PC-3 (cell line): ENCODE data around the gene AKAP13.

Source experiments
- EZH2 ChIP-seq: fragments of 300-600 bp; sonication (generic); IDR thresholded peaks from one replicate; pipeline ENCODE4 v1.6.1; 2017; ENCODE audit warnings: antibody characterized with exemption, mild to moderate bottlenecking, low read length; ENCODE audit not compliant: unreplicated experiment
- TF ChIP-seq, protein P1 (sequence below): fragments of 300-600 bp; sonication (generic); conservative IDR thresholded peaks from 2 replicates; pipeline ENCODE4 v1.5.1; 2017; ENCODE audit warnings: antibody characterized with exemption, low read depth, mild to moderate bottlenecking, low read length

GRCh38 chr15:85331655-85332285 is 48.6 kb upstream of the AKAP13 start:
- TF ChIP-seq, protein P1, sequence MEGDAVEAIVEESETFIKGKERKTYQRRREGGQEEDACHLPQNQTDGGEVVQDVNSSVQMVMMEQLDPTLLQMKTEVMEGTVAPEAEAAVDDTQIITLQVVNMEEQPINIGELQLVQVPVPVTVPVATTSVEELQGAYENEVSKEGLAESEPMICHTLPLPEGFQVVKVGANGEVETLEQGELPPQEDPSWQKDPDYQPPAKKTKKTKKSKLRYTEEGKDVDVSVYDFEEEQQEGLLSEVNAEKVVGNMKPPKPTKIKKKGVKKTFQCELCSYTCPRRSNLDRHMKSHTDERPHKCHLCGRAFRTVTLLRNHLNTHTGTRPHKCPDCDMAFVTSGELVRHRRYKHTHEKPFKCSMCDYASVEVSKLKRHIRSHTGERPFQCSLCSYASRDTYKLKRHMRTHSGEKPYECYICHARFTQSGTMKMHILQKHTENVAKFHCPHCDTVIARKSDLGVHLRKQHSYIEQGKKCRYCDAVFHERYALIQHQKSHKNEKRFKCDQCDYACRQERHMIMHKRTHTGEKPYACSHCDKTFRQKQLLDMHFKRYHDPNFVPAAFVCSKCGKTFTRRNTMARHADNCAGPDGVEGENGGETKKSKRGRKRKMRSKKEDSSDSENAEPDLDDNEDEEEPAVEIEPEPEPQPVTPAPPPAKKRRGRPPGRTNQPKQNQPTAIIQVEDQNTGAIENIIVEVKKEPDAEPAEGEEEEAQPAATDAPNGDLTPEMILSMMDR = no peak
- TF ChIP-seq EZH2 = no peak
